Parathyroid adenoma (tissue), 2 donors: ENCODE data around the gene LMX1B.

Experiments used
- H2AFZ ChIP-seq: fragments of 300-600 bp; sonication (generic); one replicate; pipeline ENCODE4 v1.7.0; 2017; ENCODE audit warnings: antibody characterized with exemption, mild to moderate bottlenecking
- H3K27ac ChIP-seq: fragments of 300-600 bp; sonication (generic); one replicate; pipeline ENCODE4 v1.7.0; 2017
- H3K27me3 ChIP-seq: fragments of 300-600 bp; sonication (generic); one replicate; pipeline ENCODE4 v1.7.0; 2017; ENCODE audit warnings: low read length; ENCODE audit not compliant: control insufficient read depth, insufficient read depth
- H3K36me3 ChIP-seq: fragments of 300-600 bp; sonication (generic); one replicate; pipeline ENCODE4 v1.7.0; 2017; ENCODE audit warnings: low read length; ENCODE audit not compliant: control insufficient read depth, insufficient read depth
- H3K4me1 ChIP-seq: fragments of 300-600 bp; sonication (generic); one replicate; pipeline ENCODE4 v1.7.0; 2017; ENCODE audit warnings: control low read depth
- H3K4me2 ChIP-seq: fragments of 300-600 bp; sonication (generic); one replicate; pipeline ENCODE4 v1.7.0; 2017; ENCODE audit warnings: low read length
- H3K4me3 ChIP-seq: fragments of 300-600 bp; sonication (generic); one replicate; pipeline ENCODE4 v1.7.0; 2017; ENCODE audit warnings: low read depth, low read length
- H3K79me2 ChIP-seq: fragments of 300-600 bp; sonication (generic); one replicate; pipeline ENCODE4 v1.7.0; 2017; ENCODE audit warnings: control low read depth
- H3K9ac ChIP-seq: fragments of 300-600 bp; sonication (generic); one replicate; pipeline ENCODE4 v1.7.0; 2017; ENCODE audit warnings: mild to moderate bottlenecking
- H3K9me3 ChIP-seq: fragments of 300-600 bp; sonication (generic); one replicate; pipeline ENCODE4 v1.7.0; 2017; ENCODE audit warnings: low read length; ENCODE audit not compliant: control insufficient read depth
- TF ChIP-seq, protein P1 (sequence below): fragments of 300-600 bp; sonication (generic); IDR thresholded peaks from one replicate; pipeline ENCODE4 v1.7.0; 2017; ENCODE audit warnings: antibody characterized with exemption, mild to moderate bottlenecking
- donor health status: primary hyperparathyroidism.

Gene LMX1B

DNA sequence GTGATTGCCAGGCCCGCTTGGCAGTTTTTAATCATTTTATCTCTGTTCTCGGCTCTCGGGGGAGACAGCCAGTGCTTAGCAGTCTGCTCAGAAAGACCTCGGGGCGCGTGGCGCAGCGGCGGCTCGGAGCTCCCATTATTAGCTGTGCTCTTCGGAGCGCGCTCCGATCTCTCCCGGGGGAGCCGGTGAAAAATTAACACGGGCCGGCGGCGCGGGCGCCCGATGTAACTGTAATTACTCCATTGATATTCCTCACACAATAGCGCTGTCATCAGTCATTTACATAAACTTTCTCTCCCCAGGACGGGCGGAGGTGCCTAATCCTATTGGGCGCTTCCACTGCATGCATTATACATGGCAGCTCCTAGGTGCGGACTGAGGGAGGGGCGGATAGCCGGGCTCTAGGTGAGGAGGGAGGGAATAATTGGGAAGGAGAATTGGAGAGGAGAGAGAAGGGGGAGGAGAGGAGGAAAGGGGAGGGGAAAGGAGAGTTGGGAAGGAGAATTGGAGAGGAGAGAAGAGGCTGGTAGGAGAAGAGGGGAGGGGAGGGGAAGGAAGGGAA is 24.9 kb downstream of the LMX1B start:
- TF ChIP-seq, protein P1, sequence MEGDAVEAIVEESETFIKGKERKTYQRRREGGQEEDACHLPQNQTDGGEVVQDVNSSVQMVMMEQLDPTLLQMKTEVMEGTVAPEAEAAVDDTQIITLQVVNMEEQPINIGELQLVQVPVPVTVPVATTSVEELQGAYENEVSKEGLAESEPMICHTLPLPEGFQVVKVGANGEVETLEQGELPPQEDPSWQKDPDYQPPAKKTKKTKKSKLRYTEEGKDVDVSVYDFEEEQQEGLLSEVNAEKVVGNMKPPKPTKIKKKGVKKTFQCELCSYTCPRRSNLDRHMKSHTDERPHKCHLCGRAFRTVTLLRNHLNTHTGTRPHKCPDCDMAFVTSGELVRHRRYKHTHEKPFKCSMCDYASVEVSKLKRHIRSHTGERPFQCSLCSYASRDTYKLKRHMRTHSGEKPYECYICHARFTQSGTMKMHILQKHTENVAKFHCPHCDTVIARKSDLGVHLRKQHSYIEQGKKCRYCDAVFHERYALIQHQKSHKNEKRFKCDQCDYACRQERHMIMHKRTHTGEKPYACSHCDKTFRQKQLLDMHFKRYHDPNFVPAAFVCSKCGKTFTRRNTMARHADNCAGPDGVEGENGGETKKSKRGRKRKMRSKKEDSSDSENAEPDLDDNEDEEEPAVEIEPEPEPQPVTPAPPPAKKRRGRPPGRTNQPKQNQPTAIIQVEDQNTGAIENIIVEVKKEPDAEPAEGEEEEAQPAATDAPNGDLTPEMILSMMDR: no peak

DNA sequence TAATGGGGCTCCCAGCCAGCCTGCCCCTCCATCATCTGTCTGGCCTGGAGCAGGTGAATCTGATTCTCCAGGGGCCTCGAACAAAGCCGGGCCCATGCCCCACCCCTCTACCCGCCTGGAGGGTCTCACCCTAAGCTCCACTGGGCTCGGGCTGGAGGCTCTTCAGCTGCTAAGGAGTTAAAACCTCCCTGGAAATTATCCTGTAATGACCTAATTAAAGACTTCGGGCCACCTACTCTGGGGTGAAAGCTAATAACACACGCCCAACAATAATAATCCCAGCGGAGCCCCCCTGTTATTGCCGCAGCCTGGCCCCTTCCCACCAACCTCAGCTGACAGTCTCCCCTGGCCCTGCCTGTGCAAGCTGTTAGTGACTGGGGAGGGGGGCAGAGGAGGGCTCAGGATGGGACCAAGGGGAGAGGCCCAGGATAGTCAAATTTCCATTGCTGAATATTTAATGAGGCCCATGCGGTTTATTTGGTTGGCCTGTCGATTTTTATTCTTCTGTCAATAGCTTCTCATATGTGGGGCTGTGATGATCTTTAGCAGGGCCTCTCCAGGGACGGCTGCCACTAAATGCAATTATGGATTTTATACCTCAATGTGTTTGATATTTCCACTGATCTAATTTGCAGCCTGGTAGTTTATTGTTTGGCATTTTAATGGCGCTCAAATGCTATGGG is 25.7 kb downstream of the LMX1B start:
- H3K4me3 ChIP-seq: no peak overlapping the region
- TF ChIP-seq, protein P1: no peak
- no peaks in the 10 kb centered on the region for H3K27me3 ChIP-seq
- no peak overlapping the region for H3K9ac ChIP-seq
- no peaks in the 10 kb centered on the region for H3K36me3 ChIP-seq
- no peak overlapping the region for H3K4me2 ChIP-seq
- no peaks in the 10 kb centered on the region for H3K79me2 ChIP-seq
- no peak overlapping the region for H3K27ac ChIP-seq
- no peaks in the 10 kb centered on the region for H3K4me1 ChIP-seq
- no peak overlapping the region for H2AFZ ChIP-seq
- H3K9me3 ChIP-seq: no peaks in the 10 kb centered on the region

More for the DNA sequence above, 24.9 kb downstream of the LMX1B start:
- Histone ChIP-seq H2AFZ (no peak overlapping the region), H3K9ac (no peak overlapping the region), H3K79me2 (no peaks in the 10 kb centered on the region), H3K27me3 (no peaks in the 10 kb centered on the region), H3K4me3 (no peak overlapping the region), H3K4me2 (no peak overlapping the region), H3K27ac (no peak overlapping the region), H3K4me1 (no peaks in the 10 kb centered on the region), H3K9me3 (no peaks in the 10 kb centered on the region), H3K36me3 (no peaks in the 10 kb centered on the region)

DNA sequence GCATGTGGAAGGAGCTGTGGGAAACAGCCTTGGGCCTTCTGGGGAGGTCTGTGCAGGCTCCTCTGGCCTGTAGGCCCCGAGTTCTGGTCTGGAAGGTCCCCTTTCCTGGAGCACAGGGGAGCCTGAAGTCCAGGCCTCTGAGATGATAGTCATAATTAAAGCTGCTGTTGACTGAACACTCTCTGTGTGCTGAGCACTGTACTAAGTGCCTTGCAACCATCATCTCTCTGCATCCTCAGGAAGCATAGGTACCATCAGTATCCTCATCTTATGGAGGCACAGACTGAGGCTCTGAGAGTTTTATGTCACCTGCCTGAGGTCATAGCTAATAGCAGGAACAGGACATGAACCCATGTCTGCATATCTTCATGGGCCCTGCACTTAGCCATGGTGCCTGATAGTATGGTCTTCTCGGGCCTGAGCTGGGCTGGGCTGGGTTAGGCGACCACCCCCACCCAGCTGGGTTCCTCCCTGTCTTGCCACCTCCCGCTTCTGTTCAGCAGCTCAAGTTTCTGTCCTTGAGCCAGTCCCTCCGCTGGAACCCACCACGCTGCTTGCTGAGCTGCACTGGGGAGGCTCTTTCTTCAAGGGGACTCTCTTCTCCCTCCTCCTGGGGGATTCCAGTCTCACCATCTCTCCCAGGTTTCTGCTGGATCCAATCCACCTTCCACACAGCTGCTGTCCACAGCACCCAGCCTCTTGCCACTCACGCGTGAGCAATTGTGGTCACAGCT is 27.6 kb downstream of the LMX1B start:
- H3K4me3 ChIP-seq: no peak overlapping the region
- H3K4me1 ChIP-seq: no peaks in the 10 kb centered on the region
- TF ChIP-seq, protein P1: no peak
- no peaks in the 10 kb centered on the region for H3K27me3 ChIP-seq
- H3K79me2 ChIP-seq: no peaks in the 10 kb centered on the region
- H2AFZ ChIP-seq: no peak overlapping the region
- H3K4me2 ChIP-seq: no peak overlapping the region
- no peaks in the 10 kb centered on the region for H3K36me3 ChIP-seq
- no peaks in the 10 kb centered on the region for H3K9me3 ChIP-seq
- H3K9ac ChIP-seq: no peak overlapping the region
- H3K27ac ChIP-seq: no peak overlapping the region

DNA sequence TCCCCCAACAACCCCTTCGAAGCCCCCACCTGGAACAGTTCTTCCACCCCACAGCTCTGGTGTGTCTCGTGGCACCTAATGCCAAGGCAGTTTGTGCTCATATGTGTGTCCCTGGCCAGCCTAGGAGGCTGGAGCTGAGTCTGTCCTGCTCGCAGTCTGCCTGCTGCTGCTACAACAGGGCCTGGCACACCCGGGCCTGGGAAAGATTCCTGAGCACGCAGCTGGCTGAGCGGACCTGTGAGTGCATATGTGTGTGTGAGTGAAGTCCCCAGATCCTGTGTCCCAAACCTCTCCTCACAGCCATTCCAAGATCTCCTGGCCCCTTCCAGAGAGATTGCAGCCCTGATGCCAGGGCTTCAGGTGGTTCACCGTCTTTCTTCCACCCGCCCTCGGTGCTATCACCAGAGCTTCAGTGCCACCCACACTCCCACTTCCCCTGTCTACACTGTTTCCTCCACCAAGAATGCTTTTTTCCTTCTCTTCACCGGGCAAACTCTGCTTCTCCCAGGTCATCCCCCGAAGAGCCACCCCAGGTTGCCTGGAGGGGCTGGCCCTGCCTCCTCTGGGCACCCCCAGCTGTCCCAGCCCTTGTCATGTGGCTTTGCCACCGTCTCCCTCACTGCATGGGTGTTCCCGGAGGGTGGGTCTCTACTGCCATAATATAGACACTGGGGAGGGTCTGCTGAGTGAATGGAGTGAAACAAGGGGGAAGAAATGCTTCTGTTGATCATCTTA is 28.4 kb downstream of the LMX1B start:
- Histone ChIP-seq H3K9me3 (no peaks in the 10 kb centered on the region), H3K4me2 (no peak overlapping the region), H3K27ac (no peak overlapping the region), H3K36me3 (no peaks in the 10 kb centered on the region), H3K79me2 (no peaks in the 10 kb centered on the region), H3K9ac (no peak overlapping the region), H2AFZ (no peak overlapping the region), H3K27me3 (no peaks in the 10 kb centered on the region), H3K4me1 (no peaks in the 10 kb centered on the region), H3K4me3 (no peak overlapping the region)
- TF ChIP-seq, protein P1: no peak
